ENCODE results near the gene EPB41L4B.
A peak's percentile ranks its signal among the peaks of the same experiment; 100 is the strongest.

EPB41L4B gene

DNA sequence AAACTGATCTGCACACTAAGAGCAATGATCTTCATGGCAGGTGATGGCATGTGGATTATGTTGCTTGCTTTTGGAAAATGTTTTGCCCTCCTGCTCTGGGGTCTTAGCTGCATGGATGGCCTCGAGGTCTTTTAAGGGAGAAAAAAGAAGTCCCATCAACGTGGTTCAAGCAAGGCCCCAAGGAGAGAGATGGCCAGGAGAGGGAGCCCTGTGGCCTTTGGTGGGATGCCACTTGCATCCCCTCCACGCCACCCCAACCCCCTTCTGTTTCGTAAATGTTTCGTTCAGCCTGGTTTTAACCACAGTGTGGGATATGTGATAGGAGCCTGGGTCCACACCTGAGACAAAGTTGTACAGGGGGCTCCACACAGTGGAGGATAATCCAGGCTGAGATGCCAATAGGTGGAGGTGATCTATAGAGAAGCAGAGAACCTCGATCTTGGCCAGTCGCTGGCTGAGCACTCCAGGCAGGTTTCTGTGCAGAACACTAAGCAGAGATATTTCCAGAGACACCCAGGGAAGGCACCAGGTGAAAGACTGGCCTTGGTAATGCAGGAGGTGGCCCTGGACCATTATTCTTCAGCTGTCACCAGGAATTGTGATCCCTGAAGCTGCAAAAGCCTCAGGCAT, 128.0 kb downstream of the EPB41L4B start:
- no peak for DNase-seq

DNA sequence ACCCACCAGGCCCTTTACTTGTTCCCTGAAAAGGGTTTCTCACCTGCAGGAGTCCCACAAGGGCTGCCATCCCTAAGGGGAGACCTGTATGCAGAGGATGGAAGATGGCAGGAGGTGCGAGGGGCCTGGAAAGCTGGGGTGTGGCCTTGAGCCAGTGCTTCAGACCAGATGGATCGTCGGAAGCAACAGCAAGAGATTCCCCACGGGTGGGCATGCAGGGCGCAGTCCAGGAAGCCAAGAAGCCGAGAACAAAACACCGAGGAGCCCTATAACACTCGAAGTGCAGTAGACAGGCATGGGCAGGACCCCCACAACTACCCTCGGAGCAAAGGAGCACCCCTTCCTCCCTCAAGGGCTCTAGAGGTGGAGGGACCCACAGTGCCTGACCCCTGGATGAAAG, 129.1 kb downstream of the EPB41L4B start:
- no peak for DNase-seq

DNA sequence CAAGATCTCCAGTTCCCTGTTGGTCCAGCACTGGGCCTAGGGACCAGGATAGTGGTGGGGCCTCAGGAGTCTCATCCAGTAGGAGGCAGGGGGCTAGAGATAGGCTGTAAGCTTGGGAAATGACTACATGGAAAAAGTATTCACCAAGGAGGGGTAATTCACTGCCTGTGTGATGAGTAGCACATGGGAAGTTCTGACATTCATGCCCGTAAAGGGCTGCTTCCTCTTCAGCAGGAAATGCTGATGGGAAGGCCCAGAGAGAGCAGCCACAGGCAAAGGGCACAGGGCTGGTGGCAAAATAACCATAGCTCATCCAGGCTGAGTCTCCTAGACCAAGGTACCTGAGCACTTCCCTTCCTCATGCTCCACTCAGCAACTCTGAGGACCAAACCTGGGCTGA, 130.7 kb downstream of the EPB41L4B start:
- DNase-seq: peak; percentile 58

DNA sequence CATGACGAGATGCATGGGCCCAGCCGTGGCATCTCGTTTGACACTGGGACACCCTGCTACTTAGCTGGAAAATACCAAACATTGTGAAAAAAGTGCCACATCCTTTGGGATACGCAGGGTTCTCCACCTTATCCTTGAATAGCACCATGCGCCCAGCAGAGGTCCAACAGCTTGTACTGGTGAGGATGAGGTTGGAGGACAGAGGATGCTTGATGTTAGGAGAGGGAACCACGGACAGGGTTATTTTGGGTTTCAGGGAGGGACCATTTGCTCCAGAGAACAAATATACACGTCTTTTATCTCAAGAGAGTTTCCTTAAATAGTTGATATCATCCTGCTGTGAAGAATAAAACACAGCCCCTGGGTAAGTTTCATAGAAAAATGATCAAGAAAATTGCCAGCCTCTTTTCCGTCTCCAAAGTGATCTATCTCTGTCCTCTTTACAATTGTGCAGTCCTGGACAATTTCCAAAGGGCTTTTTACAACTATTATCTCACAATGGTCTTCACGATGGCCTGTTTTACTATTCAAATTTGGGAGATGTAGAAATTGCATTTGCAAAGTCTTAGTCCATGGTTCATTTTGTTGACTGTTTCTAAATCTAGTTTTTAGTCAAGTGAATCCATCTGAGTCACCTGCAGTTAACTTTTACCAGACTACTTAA, 133.9 kb downstream of the EPB41L4B start:
- no peak for DNase-seq

DNA sequence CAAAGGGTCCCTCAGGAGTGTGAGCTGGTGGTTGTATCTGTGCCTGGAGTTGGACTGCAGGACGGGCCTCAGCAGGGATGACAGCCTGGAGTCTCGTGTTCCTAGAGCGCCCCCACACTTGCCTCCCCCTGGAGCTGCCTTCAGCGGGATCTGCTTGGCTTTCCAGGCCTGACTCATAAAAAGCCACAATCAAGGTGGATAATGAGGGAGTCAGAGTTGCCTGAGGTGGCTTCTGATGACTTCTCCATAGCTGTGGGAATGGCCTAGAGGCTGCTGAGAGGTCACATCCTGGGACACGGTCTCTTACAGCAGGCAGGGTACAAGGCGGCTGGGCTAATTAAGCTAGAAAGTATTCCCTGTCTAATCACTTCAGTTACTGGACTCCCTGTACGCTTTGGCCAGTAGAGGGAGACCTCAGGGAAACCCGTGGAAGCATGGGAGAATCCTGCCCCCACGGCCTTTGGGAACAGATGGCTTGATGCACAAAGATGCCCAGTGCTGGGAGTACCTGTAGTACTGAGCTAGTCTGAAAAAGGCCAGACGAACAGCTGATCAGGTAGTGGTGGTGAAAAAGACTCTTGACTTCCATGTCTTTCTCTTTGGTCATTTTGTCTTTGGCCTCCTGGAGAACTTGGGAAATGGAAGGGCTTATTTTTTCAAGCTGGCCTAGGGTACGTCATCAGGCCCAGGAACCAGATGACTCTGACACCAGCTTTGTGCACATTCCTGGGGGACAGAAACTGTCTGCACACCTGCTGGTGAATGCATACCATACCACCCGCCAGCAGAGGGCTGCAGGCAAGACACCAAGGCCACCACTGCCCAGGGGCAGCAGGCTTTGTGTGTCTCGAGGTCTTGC, 137.7 kb downstream of the EPB41L4B start:
- DNase-seq: peak; percentile 19

DNA sequence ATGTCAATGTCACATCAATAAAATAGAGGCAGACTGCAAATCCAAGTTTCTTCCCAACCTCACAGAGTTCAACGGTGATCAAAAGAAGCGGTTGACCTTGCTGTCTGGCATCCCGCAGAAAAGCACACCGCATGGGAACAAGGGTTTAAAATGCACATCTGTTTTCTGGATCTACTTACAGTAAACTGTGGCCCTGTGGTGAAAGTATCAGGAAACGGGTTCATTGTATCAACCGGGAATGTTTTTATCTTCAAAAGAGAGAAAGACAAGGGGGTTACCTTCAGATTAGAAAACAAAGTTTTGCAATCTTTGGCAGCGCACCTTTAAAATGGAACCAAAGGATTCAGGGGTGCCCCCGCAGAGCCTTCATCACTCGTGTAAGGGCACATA, 138.3 kb downstream of the EPB41L4B start:
- no peak for DNase-seq

DNA sequence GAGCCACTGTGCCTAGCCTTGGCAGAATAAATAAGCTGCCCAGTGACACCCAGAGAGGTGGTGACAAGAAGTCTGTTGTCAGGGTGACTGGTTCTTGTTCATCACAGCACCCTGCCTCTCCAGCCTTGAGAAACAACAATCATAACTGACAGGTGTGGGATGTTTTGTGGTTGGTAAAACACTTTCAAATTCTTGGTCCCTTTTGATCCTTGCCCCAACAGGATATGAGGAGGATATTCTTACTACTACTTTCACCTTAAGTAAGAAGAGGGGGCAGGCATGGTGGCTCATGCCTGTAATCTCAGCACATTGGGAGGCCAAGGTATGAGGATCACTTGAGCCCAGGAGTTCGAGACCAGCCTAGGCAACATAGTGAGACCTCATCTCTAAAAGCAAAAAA, 139.6 kb downstream of the EPB41L4B start:
- DNase-seq: no peak

DNA sequence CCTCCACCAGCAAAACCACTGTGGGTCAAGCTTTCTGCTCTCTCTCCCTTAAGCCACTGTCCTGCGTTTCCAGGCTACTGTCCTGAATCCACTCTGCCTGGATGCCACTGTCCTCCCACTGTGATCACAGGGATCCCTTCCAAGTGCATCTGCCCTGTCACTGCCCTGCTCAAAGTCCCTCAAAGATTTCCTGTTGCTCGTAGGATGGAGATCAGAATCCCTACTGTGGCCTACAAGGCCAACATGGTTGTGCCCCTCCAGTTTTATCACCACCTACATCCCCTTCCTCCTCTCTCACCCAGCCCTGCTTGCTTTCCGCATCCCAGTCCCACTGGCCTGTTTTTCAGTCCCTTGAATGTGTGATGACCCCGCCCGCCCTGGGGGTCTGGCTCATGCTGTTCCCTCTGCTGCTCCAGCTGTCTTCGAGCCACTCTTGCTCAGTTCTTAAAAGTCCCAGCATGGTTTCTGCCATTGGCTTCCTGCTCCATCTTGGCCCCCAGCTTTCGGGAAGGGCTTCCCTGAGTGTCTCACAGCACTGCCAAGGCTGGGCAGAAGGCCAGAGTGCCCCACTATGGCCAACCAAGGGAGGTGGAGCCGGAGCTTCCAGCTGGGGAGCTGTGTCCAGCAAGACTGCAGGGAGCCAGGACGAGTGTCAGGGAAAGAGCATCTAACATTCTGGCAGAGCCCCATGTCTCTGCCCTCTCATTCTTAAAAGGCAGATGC, 140.9 kb downstream of the EPB41L4B start:
- no peak for DNase-seq

DNA sequence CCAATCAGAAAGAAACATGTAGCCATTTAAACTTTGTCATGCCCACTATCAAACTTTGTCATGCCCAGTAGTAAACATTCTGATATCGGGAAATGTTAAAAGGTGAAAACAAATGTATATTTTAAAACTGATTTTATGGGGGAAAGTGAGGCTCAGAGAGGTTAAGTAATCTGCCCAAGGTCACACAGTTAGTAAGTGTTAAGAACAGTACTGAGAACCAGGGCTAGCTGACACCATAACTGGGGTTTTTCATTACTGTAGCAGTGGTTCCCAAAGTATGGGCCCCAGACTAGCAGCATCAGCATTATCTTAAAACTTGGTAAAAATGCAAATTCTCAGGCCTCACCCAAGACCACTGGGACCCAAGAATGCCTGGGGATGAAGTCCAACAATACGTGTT, 143.9 kb downstream of the EPB41L4B start:
- DNase-seq: no peak

DNA sequence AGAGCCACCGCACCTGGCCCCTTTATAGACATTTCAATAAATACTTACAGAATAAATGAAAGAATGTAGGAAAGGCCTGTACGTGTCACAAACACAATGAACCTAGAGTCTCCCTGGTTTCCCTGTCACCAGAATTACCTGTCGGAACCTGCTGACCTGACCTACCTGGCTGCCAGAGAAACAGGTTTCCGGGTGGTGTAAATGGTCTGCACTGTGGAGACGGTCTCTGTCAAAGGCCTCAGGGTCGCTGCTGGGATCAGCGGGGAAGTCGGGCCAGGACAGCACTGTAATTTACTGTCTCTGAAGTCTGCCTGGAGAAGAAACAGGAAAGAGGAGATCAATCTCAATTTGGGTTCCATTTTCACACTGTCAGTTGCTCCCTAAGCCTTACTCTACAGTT, 144.5 kb downstream of the EPB41L4B start:
- no peak for DNase-seq

DNA sequence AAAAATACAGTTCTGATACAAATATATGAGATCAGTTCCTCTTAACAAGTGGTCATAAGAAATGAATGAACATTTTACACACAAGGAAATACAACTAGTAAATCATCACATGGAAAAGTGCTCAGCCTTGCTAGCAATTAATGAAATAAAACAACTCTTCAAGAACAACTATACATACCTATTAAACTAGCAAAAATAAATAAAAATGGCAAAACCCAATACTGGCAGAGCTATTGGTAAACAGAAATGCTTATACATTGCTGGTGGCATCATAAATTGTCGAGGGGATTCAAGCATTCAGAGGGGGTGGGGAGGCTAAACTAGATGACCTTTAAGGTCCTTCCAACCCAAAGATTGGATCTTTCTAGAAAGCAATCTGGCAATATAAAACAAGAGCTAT, 147.9 kb downstream of the EPB41L4B start:
- DNase-seq: no peak

DNA sequence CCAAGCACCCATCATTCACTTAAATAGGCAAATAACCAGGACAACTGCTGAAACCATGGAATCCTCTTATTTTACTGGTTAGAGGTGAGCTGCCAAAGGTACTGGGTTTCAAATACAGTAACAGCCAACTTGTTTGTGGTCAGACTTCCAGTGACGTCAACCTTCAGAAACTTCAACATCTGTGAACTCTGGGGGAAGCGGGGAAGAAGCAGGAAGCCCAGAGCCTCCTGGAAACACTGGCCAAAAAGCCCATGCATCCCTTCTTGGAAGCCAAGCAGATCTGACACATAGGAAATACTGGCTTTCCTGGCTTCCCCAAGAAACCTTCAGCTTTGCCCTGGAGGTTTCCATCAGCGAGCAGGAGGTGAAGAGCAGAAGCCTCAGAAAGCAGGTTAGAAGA, 148.9 kb downstream of the EPB41L4B start:
- no peak for DNase-seq

DNA sequence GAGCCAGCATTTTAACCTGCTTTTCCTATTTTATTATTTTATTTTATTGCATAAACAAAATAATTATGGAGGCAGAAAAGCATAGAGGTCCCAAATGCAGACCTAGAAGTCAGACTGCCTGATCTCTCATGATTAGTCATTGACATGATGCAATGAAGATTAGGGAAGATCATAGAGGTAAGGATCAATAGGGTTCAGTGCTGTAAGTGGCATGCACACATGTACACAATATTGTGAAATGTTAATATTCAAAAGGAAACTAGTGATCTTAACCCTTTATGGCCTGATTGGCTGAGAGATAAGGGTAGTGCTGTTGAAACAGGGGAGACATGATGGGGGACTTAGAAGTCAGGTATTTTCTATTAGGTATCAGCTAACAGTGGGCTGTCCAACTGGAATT, 152.7 kb downstream of the EPB41L4B start:
- DNase-seq: no peak

DNA sequence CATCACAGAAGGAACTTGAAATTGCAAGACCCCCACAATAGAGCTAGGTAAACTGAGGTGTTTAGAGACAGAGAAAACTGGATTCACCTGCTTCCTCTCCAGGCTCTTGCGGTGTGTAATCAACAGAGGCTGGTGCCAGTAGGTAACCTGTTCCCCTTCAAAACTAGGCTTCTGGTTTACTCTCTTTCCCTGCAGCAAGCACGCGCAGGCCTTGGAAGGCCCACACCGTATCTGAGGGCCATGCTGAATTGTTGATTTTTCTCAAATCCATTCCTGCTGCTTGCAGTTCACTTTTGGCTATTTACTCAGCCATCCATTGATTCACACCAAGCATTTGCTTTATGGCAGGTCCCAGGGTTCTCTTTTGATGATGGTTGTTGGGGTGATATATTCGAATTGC, 153.1 kb downstream of the EPB41L4B start:
- no peak for DNase-seq

DNA sequence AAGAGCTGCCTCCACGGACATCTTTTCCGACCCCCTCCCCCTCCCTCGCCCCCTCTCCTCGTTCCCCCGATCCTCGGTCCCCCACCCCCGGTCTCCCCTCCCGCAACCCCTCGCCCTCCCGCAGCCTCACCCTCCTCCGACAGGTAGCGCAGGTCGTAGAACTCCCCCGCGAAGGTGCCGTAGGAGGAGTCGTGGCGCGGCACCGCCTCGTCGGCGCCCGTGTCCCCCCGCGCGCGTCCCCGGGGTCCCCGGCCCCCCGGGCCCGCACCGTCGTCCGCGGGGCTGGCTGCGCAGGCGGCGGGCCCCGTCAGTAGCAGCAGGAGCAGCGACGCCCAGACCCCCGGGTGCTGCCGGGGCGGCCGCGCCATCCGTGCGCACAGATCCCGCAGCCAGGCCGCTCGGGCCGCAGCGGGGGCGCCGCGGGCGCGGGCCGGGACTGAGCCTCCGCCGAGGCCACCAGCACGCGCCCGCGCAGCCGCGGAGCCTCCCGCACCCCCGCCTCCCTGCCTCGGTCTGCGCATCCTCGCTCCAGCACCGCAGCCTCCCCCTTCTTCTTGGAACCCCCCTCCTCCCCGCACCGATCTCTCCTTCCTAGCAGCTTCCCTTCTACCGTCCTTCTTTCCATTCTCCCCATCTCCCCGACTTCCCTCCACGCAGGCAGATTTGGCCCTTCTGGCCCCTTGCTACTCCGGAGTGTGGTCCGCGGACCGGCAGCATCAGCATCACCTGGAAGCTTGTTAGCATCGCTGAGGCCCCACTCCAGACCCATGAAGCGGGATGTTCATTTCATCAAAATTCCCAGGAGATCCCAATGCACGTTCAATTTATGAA, 153.9 kb downstream of the EPB41L4B start, which contains the start of gene FRRS1L:
FRRS1L (minus strand) TSS at position 479 of the 831 bp plus-strand sequence; CDS start at position 368, 111 bp downstream.
- no peak for DNase-seq

DNA sequence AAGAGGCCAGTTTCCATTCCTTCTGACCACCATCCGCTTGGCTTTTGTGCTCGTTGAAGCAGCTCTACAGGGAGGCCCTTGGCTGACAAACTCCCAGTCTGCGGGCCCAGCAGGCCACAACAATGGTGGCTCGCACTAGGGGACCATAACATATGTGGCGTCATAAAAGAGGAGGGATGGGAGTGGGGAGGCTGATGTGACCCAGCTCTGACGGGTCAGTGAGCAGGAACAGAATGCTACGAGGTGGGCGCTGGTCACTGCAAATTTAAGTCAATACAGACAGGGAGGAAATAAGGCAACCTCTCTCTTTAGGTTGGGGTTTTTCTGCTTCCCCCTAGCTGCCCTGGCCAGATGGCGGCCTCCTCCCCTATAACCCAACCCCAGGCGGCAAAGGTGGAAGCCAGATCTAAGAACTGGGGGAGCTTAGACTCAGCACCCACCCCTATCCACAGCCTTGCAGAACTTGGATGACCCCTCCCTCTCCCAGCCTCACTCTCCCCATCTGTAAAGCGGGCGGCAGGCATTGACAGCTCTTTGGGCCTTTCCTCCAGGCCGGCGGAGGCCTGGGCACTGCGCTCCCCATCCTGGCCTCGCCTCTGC, 154.6 kb downstream of the EPB41L4B start:
- DNase-seq: no peak

DNA sequence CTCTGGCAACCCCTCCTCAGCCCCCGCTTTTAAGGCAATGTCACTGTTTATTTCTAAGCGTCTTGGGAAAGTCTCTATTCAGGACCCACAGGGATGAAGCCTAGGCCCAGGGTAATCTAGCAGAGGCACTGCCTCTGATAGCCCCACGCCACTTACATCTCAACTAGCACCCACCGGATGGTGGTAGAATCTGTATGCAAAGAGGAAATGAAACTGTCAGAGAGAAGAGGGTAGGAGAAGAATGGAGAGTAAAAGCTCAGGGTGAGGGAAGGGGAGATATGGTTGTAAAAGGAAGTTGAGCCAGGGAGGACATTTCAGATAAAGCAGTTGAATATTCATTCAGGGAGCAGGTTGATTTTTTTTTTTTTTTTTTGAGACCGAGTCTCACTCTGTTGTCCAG, 156.8 kb downstream of the EPB41L4B start:
- DNase-seq: no peak

DNA sequence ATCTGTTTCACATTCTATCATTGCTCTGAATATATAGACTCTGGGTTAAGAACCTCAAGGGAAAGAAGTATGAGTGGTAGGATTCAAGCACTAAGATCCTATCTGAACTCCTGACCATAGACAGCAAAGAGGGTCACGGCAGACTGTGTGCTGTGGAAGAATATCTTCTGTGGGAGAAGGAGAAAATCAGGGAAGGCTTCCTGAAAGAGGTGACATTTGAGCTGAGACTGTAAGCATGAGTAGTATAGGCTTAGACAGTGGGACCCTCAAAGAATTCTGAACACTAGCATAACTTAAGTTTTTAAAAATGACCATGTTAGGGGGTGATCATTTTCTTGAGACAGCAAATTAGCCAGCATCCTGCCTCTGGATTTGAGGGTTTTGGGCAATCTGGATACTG, 157.7 kb downstream of the EPB41L4B start:
- no peak for DNase-seq

DNA sequence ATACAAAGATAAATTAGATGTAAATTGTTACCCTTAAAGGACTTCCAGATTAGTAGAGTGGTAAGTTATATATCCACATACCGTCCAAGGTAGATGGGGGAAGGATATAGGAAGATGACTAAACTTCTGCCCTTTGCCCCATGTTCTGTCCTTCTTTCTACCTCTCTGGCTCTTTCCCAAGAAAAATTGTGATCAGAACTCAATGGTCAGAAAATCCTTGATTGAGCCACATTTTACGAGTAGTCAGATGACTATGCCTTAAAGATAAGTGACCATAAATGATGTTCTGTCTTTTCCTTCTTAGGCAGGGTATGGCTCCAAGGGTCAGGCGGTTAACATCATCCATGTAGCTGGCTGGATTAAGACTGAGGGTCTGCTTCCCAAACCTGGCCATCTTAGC, 158.2 kb downstream of the EPB41L4B start:
- no peak for DNase-seq

DNA sequence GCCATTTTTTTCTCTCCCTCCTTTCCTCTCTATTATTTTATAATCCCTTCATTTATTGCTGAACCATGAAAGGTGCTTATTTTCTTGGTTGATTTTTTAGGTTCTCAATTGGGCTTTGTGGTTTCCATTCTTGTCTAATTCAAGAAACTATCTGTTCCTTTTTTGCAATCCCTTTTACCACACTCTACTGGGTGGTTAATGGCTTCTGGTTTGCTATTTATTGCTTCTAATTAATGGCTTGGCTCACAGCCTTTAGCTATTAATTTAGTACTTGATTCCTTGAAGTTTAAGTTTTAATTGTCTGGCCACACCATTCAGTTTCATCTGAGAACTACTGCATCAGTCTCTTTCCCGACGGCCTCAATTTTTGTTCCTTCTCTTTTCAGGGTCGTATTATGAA, 159.4 kb downstream of the EPB41L4B start:
- no peak for DNase-seq

DNA sequence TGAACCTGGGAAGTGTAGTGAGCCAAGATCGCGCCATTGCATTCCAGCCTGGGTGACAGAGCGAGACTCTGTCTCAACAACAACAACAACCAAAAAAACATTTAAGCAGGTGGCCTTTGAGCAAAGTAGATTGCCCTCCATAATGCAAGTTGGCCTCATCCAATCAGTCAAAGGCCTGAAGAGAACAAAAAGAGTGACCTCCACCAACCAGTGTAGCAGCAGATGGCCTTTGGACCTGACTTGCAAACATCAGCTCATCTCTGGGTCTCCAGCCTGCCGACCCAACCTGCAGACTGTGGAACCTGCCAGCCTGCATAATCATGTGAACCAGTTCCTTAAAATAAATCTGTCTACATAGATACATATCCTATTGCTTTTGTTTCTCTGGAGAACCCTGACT, 161.3 kb downstream of the EPB41L4B start:
- DNase-seq: no peak

DNA sequence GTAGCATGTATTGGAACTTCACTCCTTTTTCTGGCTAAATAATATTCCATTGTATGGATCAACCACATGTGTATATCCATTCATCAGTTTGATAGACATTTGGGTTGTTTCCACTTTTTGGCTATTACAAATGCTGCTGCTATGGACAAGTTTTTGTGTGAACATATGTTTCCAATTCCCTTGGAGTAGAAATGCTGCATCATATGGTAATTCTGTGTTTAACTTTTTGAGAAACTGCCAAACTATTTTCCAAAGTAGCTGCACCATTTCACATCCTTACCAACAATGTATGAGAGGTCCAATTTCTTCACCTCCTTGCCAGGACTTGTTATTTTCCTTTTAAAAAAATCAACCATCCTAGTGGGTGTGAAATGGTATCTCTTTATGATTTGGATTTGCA, 162.2 kb downstream of the EPB41L4B start:
- DNase-seq: no peak

All from NCI-H226 (cell line).